KMS-11 (cell line): ENCODE measurements around the gene NT5DC3.

Experiments used
- H2AFZ ChIP-seq: fragments of 200-600 bp; sonication (generic); 2 replicates; pipeline ENCODE4 v1.6.1; 2016; ENCODE audit warnings: antibody characterized with exemption, mixed run types, low read depth
- H3K27ac ChIP-seq: fragments of 200-600 bp; sonication (generic); 2 replicates; pipeline ENCODE4 v1.6.1; 2016; ENCODE audit warnings: mild to moderate bottlenecking, mixed run types
- H3K27me3 ChIP-seq: fragments of 200-600 bp; sonication (generic); 2 replicates; pipeline ENCODE4 v1.6.1; 2017; ENCODE audit warnings: mild to moderate bottlenecking, low read depth, mixed run types, moderate library complexity; ENCODE audit not compliant: insufficient read depth
- H3K36me3 ChIP-seq: fragments of 200-600 bp; sonication (generic); 2 replicates; pipeline ENCODE4 v1.6.1; 2017; ENCODE audit warnings: mild to moderate bottlenecking, mixed run types; ENCODE audit not compliant: insufficient read depth
- H3K4me1 ChIP-seq: fragments of 200-600 bp; sonication (generic); 2 replicates; pipeline ENCODE4 v1.6.1; 2016; ENCODE audit warnings: mild to moderate bottlenecking, low read depth, mixed run types; ENCODE audit not compliant: poor library complexity, severe bottlenecking
- H3K4me2 ChIP-seq: fragments of 200-600 bp; sonication (generic); 2 replicates; pipeline ENCODE4 v1.7.0; 2016; ENCODE audit warnings: mild to moderate bottlenecking, mixed run types
- H3K4me3 ChIP-seq: fragments of 200-600 bp; sonication (generic); IDR thresholded peaks from 2 replicates; pipeline ENCODE4 v1.6.1; 2017; ENCODE audit warnings: low read depth, low read length, mixed read lengths; ENCODE audit not compliant: insufficient read depth
- H3K79me2 ChIP-seq: fragments of 200-600 bp; sonication (generic); 2 replicates; pipeline ENCODE4 v1.6.1; 2016; ENCODE audit warnings: low read depth, mixed run types; ENCODE audit not compliant: insufficient read depth
- H3K9ac ChIP-seq: fragments of 200-600 bp; sonication (generic); 2 replicates; pipeline ENCODE4 v1.6.1; 2016; ENCODE audit warnings: mild to moderate bottlenecking, mixed run types
- H4K20me1 ChIP-seq: fragments of 200-600 bp; sonication (generic); 2 replicates; pipeline ENCODE4 v1.6.1; 2016; ENCODE audit warnings: mild to moderate bottlenecking, mixed run types; ENCODE audit not compliant: insufficient read depth
- CTCF ChIP-seq: fragments of 200-600 bp; sonication (generic); conservative IDR thresholded peaks from 2 replicates; pipeline ENCODE4 v1.6.1; 2017; ENCODE audit warnings: low read depth, mild to moderate bottlenecking, antibody characterized with exemption, low read length, moderate library complexity, mixed read lengths

NT5DC3 gene

GRCh38 chr12:103879878-103880277, 38.8 kb upstream of the NT5DC3 start:
- Histone ChIP-seq H3K27me3 (no peaks in the 10 kb centered on the region), H3K27ac (peak overlapping the region; percentile 61), H3K36me3 (no peaks in the 10 kb centered on the region), H2AFZ (0 out of 2 replicates have a peak overlapping the region, but pooled peaks have one; percentile 64), H4K20me1 (no peaks in the 10 kb centered on the region), H3K4me1 (peaks cover 81% of the 10 kb centered on the region), H3K79me2 (no peaks in the 10 kb centered on the region), H3K4me3 (no peak overlapping the region), H3K4me2 (peak overlapping the region; percentile 77), H3K9ac (peak overlapping the region; percentile 35; the same call in 1 of the 2 replicates)
- no peak for TF ChIP-seq CTCF

GRCh38 chr12:103879048-103879692, 38.1 kb upstream of the NT5DC3 start:
- Histone ChIP-seq H2AFZ (no peak overlapping the region), H3K4me2 (no peak overlapping the region; the same call in 1 of the 2 replicates), H3K4me3 (no peak overlapping the region), H3K79me2 (no peaks in the 10 kb centered on the region), H3K9ac (no peak overlapping the region), H3K27me3 (no peaks in the 10 kb centered on the region), H3K36me3 (no peaks in the 10 kb centered on the region), H3K27ac (no peak overlapping the region; the same call in 1 of the 2 replicates), H3K4me1 (peaks cover 74% of the 10 kb centered on the region), H4K20me1 (no peaks in the 10 kb centered on the region)
- TF ChIP-seq CTCF, result no peak

- TF ChIP-seq CTCF, result peak; percentile 89
- no peak overlapping the region for H3K9ac ChIP-seq
- H3K36me3 ChIP-seq, result no peaks in the 10 kb centered on the region
- H3K27ac ChIP-seq, result no peak overlapping the region
- no peaks in the 10 kb centered on the region for H4K20me1 ChIP-seq
- H2AFZ ChIP-seq, result peak overlapping the region; percentile 39; the same call in 1 of the 2 replicates
- H3K4me2 ChIP-seq, result peak overlapping the region; percentile 18; the same call in 1 of the 2 replicates
- H3K79me2 ChIP-seq, result no peaks in the 10 kb centered on the region
- no peak overlapping the region for H3K4me3 ChIP-seq
- H3K4me1 ChIP-seq, result peaks cover 63% of the 10 kb centered on the region
- no peaks in the 10 kb centered on the region for H3K27me3 ChIP-seq
These were observed 37.0 kb upstream of the NT5DC3 start for GRCh38 chr12:103877934-103878510.

GRCh38 chr12:103877288-103877687, 36.3 kb upstream of the NT5DC3 start:
- H3K9ac ChIP-seq, result no peak overlapping the region
- TF ChIP-seq CTCF, result no peak
- H3K4me1 ChIP-seq, result peaks cover 55% of the 10 kb centered on the region
- H4K20me1 ChIP-seq, result no peaks in the 10 kb centered on the region
- H2AFZ ChIP-seq, result no peak overlapping the region
- no peaks in the 10 kb centered on the region for H3K27me3 ChIP-seq
- no peak overlapping the region for H3K4me3 ChIP-seq
- H3K36me3 ChIP-seq, result no peaks in the 10 kb centered on the region
- H3K79me2 ChIP-seq, result no peaks in the 10 kb centered on the region
- H3K4me2 ChIP-seq, result no peak overlapping the region
- H3K27ac ChIP-seq, result no peak overlapping the region
